ENCODE data around the gene IL15.

IL15 gene

GRCh38 chr4:141652161-141652778 is 15.9 kb downstream of the IL15 start:
- Histone ChIP-seq H3K27me3 (ENCODE audit: control insufficient read depth, insufficient read depth, low read length) (no peaks in the 10 kb centered on the region), H3K9me3 (ENCODE audit: control insufficient read depth, low read depth, low read length) (no peaks in the 10 kb centered on the region), H3K4me1 (ENCODE audit: control insufficient read depth, low read depth, low read length) (no peaks in the 10 kb centered on the region), H3K27ac (ENCODE audit: low read length) (no peak overlapping the region), H3K4me3 (ENCODE audit: low read length) (no peak overlapping the region), H3K36me3 (ENCODE audit: control insufficient read depth, low read depth, low read length) (no peaks in the 10 kb centered on the region), H3K9ac (ENCODE audit: low read length) (no peak overlapping the region)

DNA sequence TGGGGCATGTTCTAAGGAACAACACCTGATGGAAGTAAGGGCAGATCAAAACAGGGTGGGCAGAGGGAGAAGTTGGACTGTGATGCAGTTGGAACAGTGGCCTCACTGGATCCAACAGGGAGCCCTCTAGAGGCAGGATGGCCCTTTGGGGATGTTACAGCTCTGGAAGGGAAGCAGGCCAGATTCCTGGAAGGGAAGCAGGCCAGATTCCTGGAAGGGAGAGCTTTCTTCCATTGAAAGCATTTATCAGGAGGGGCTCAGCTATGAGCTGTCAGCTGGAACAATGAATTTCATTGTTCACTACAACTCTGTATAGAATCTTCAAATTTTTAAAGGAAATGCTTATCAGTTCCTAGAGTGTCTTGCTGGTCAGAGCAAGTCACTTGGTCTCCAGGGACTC is 17.7 kb downstream of the IL15 start:
- H3K27ac ChIP-seq (ENCODE audit: low read length), result no peak overlapping the region

GRCh38 chr4:141656031-141656430 is 19.6 kb downstream of the IL15 start:
- H3K36me3 ChIP-seq (ENCODE audit: control insufficient read depth, low read depth, low read length), result no peaks in the 10 kb centered on the region
- no peaks in the 10 kb centered on the region for H3K27me3 ChIP-seq (ENCODE audit: control insufficient read depth, insufficient read depth, low read length)
- no peak overlapping the region for H3K27ac ChIP-seq (ENCODE audit: low read length)
- H3K4me3 ChIP-seq (ENCODE audit: low read length), result no peak overlapping the region
- no peak overlapping the region for H3K9ac ChIP-seq (ENCODE audit: low read length)
- no peaks in the 10 kb centered on the region for H3K4me1 ChIP-seq (ENCODE audit: control insufficient read depth, low read depth, low read length)
- H3K9me3 ChIP-seq (ENCODE audit: control insufficient read depth, low read depth, low read length), result no peaks in the 10 kb centered on the region

More for the DNA sequence above, 17.7 kb downstream of the IL15 start:
- H3K27me3 ChIP-seq (ENCODE audit: control insufficient read depth, insufficient read depth, low read length), result no peaks in the 10 kb centered on the region
- no peaks in the 10 kb centered on the region for H3K9me3 ChIP-seq (ENCODE audit: control insufficient read depth, low read depth, low read length)
- H3K36me3 ChIP-seq (ENCODE audit: control insufficient read depth, low read depth, low read length), result no peaks in the 10 kb centered on the region
- H3K4me3 ChIP-seq (ENCODE audit: low read length), result no peak overlapping the region
- H3K4me1 ChIP-seq (ENCODE audit: control insufficient read depth, low read depth, low read length), result no peaks in the 10 kb centered on the region
- H3K9ac ChIP-seq (ENCODE audit: low read length), result no peak overlapping the region

- Histone ChIP-seq H3K9me3 (ENCODE audit: control insufficient read depth, low read depth, low read length) (no peaks in the 10 kb centered on the region), H3K27me3 (ENCODE audit: control insufficient read depth, insufficient read depth, low read length) (no peaks in the 10 kb centered on the region), H3K9ac (ENCODE audit: low read length) (no peak overlapping the region), H3K4me1 (ENCODE audit: control insufficient read depth, low read depth, low read length) (no peaks in the 10 kb centered on the region), H3K36me3 (ENCODE audit: control insufficient read depth, low read depth, low read length) (no peaks in the 10 kb centered on the region), H3K4me3 (ENCODE audit: low read length) (no peak overlapping the region), H3K27ac (ENCODE audit: low read length) (no peak overlapping the region)
Observed at GRCh38 chr4:141657550-141658250, 21.3 kb downstream of the IL15 start.

DNA sequence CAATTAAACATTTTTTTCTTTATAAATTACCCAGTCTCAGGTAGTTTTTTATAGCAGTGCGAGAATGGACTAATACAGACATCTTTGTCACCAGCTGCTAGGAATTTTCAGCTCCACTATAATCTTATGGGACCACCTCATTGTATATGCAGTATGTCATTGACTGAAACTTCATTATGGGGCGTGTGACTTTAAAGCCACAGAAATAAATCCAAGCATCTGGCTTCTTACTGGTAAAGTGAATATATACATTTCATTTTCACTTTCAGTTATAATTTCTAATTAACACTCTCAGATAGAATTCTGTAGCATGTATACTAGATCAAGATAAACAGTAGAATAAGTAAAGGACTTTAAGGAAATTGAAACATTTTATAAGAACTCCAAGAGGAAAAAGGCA is 21.9 kb downstream of the IL15 start:
- H3K27ac ChIP-seq (ENCODE audit: low read length), result no peak overlapping the region
- H3K9me3 ChIP-seq (ENCODE audit: control insufficient read depth, low read depth, low read length), result no peaks in the 10 kb centered on the region
- H3K27me3 ChIP-seq (ENCODE audit: control insufficient read depth, insufficient read depth, low read length), result no peaks in the 10 kb centered on the region
- no peaks in the 10 kb centered on the region for H3K4me1 ChIP-seq (ENCODE audit: control insufficient read depth, low read depth, low read length)
- H3K4me3 ChIP-seq (ENCODE audit: low read length), result no peak overlapping the region
- H3K9ac ChIP-seq (ENCODE audit: low read length), result no peak overlapping the region
- no peaks in the 10 kb centered on the region for H3K36me3 ChIP-seq (ENCODE audit: control insufficient read depth, low read depth, low read length)

DNA sequence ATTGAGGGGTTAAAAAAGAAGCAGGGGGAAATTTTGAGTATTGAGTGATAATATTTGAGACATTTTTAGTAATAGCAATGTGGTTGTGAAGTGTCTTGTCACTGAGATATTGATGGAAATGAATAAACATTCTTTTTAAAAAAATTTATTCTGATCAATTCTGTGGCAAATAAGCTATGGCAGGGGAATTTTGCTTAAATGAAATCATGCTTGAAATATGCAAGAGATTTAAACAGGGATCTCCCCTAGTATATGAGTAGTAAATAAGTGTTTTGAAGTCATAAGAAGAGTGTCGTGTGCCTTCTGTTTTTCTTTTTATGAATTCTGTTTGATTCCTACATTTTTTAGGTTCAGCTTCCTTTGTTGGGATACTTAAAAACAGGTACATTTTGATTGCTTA is 23.2 kb downstream of the IL15 start:
- Histone ChIP-seq H3K9ac (ENCODE audit: low read length) (no peak overlapping the region), H3K27me3 (ENCODE audit: control insufficient read depth, insufficient read depth, low read length) (no peaks in the 10 kb centered on the region), H3K9me3 (ENCODE audit: control insufficient read depth, low read depth, low read length) (no peaks in the 10 kb centered on the region), H3K4me1 (ENCODE audit: control insufficient read depth, low read depth, low read length) (no peaks in the 10 kb centered on the region), H3K4me3 (ENCODE audit: low read length) (no peak overlapping the region), H3K36me3 (ENCODE audit: control insufficient read depth, low read depth, low read length) (no peaks in the 10 kb centered on the region), H3K27ac (ENCODE audit: low read length) (no peak overlapping the region)

GRCh38 chr4:141660880-141661279 is 24.5 kb downstream of the IL15 start:
- no peaks in the 10 kb centered on the region for H3K9me3 ChIP-seq (ENCODE audit: control insufficient read depth, low read depth, low read length)
- H3K36me3 ChIP-seq (ENCODE audit: control insufficient read depth, low read depth, low read length), result no peaks in the 10 kb centered on the region
- H3K27ac ChIP-seq (ENCODE audit: low read length), result no peak overlapping the region
- no peaks in the 10 kb centered on the region for H3K4me1 ChIP-seq (ENCODE audit: control insufficient read depth, low read depth, low read length)
- H3K4me3 ChIP-seq (ENCODE audit: low read length), result no peak overlapping the region
- H3K27me3 ChIP-seq (ENCODE audit: control insufficient read depth, insufficient read depth, low read length), result no peaks in the 10 kb centered on the region
- no peak overlapping the region for H3K9ac ChIP-seq (ENCODE audit: low read length)

- Histone ChIP-seq H3K36me3 (ENCODE audit: control insufficient read depth, low read depth, low read length) (no peaks in the 10 kb centered on the region), H3K9ac (ENCODE audit: low read length) (no peak overlapping the region), H3K4me1 (ENCODE audit: control insufficient read depth, low read depth, low read length) (no peaks in the 10 kb centered on the region), H3K9me3 (ENCODE audit: control insufficient read depth, low read depth, low read length) (no peaks in the 10 kb centered on the region), H3K27me3 (ENCODE audit: control insufficient read depth, insufficient read depth, low read length) (no peaks in the 10 kb centered on the region), H3K27ac (ENCODE audit: low read length) (no peak overlapping the region), H3K4me3 (ENCODE audit: low read length) (no peak overlapping the region)
Observed at GRCh38 chr4:141668200-141668910, 32.0 kb downstream of the IL15 start.

- H3K9ac ChIP-seq (ENCODE audit: low read length), result no peak overlapping the region
- H3K27ac ChIP-seq (ENCODE audit: low read length), result no peak overlapping the region
- H3K4me1 ChIP-seq (ENCODE audit: control insufficient read depth, low read depth, low read length), result no peaks in the 10 kb centered on the region
- no peaks in the 10 kb centered on the region for H3K36me3 ChIP-seq (ENCODE audit: control insufficient read depth, low read depth, low read length)
- H3K4me3 ChIP-seq (ENCODE audit: low read length), result no peak overlapping the region
- no peaks in the 10 kb centered on the region for H3K27me3 ChIP-seq (ENCODE audit: control insufficient read depth, insufficient read depth, low read length)
- no peaks in the 10 kb centered on the region for H3K9me3 ChIP-seq (ENCODE audit: control insufficient read depth, low read depth, low read length)
Observed at GRCh38 chr4:141669501-141669900, 33.1 kb downstream of the IL15 start.

DNA sequence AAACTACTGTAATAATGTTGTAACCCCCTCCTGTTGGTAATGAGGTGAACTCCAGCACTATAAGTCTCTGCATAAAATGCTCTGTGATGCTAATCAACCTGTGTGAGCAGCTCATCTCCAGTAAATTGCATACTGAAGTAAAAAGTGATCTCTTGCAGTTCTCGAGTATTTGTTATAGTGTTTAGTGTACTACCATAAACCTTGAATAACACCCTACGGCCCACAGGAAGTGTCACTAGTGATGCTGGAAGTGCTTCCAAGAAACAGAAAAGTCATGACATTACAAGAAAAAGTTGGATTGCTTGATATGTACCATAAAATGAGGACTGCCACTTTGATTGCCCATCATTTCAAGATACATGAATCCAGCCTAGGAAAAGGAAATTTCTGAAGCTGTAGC is 39.0 kb downstream of the IL15 start:
- Histone ChIP-seq H3K36me3 (ENCODE audit: control insufficient read depth, low read depth, low read length) (no peaks in the 10 kb centered on the region), H3K4me1 (ENCODE audit: control insufficient read depth, low read depth, low read length) (peaks cover 6% of the 10 kb centered on the region), H3K27me3 (ENCODE audit: control insufficient read depth, insufficient read depth, low read length) (no peaks in the 10 kb centered on the region), H3K9ac (ENCODE audit: low read length) (no peak overlapping the region), H3K9me3 (ENCODE audit: control insufficient read depth, low read depth, low read length) (no peaks in the 10 kb centered on the region), H3K27ac (ENCODE audit: low read length) (no peak overlapping the region), H3K4me3 (ENCODE audit: low read length) (no peak overlapping the region)

DNA sequence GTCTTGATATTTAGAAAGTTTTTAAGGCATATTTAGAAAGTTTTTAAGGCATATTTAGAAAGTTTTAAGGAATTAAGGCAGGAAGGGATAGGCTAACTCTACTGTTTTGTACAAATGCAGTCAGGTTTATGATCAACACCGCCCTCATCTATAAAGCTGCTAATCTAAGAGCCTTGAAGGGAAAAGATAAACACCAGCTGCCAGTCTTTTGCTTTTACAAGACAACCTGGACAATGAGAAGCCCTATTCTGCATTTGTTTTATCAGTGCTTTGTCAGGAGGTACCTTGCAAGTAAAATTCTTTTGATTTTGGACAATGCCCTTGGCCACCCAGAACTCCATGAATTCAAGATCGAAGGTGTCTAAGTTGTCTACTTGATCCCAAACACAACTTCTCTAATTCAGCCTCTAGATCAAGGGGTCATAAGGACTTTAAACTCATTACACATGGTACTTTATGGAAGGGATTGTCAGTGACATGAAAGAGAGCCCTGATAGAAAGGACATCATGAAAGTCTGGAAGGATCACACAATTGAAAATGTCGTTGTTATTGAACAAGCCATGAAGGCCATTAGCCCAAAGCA is 39.8 kb downstream of the IL15 start:
- Histone ChIP-seq H3K4me3 (ENCODE audit: low read length) (no peak overlapping the region), H3K9me3 (ENCODE audit: control insufficient read depth, low read depth, low read length) (no peaks in the 10 kb centered on the region), H3K4me1 (ENCODE audit: control insufficient read depth, low read depth, low read length) (peaks cover 6% of the 10 kb centered on the region), H3K9ac (ENCODE audit: low read length) (no peak overlapping the region), H3K27me3 (ENCODE audit: control insufficient read depth, insufficient read depth, low read length) (no peaks in the 10 kb centered on the region), H3K27ac (ENCODE audit: low read length) (no peak overlapping the region), H3K36me3 (ENCODE audit: control insufficient read depth, low read depth, low read length) (no peaks in the 10 kb centered on the region)
